Nephron progenitor cell (in vitro differentiated cells): Measurements from ENCODE around the gene PHACTR3.

Experiments
- DNase-seq: peaks from one replicate; pipeline ENCODE4 v3.0.0; 2021
- H3K27ac Mint-ChIP-seq: 2 replicates; pipeline ENCODE4 v1.8.0; 2021; ENCODE audit warnings: mild to moderate bottlenecking, moderate library complexity, mixed read lengths
- H3K27me3 Mint-ChIP-seq: 2 replicates; pipeline ENCODE4 v1.8.0; 2021; ENCODE audit warnings: mild to moderate bottlenecking, low read depth, mixed read lengths; ENCODE audit not compliant: poor library complexity
- H3K36me3 Mint-ChIP-seq: 2 replicates; pipeline ENCODE4 v1.8.0; 2021; ENCODE audit warnings: low read depth, mixed read lengths
- H3K4me1 Mint-ChIP-seq: 2 replicates; pipeline ENCODE4 v1.8.0; 2021; ENCODE audit warnings: mixed read lengths
- H3K4me3 Mint-ChIP-seq: 2 replicates; pipeline ENCODE4 v1.8.0; 2021; ENCODE audit warnings: mild to moderate bottlenecking, moderate library complexity, mixed read lengths
- H3K9me3 Mint-ChIP-seq: 2 replicates; pipeline ENCODE4 v1.8.0; 2021; ENCODE audit warnings: mild to moderate bottlenecking, moderate library complexity, mixed read lengths
- TF ChIP-seq, protein P1 (sequence below): fragments of 200-600 bp; sonication (generic); IDR thresholded peaks from 2 replicates; pipeline ENCODE4 v1.5.0; 2021; ENCODE audit warnings: antibody characterized with exemption

PHACTR3 gene

DNA sequence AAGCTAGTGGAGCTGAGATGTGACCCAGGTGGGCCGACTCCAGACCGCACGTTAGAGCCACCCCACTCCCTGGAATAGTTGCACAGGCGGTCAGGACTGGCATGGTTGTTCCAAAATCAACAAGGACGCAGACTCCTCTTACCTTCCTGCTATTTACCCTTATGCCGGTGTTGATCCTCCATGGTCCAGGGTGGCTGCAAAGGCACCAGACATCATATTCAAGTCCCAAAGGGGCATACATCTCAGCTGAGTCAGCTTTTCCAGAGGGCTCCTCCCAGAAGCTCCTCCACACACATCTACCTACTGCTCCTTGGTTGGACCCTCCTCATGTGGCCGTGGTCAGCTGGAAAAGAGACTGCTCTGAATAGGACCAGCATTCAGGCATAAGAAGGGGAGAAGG lies 216.9 kb downstream of the PHACTR3 start:
- Mint-ChIP-seq H3K27me3 (peaks cover 15% of the 10 kb centered on the region), H3K36me3 (no peaks in the 10 kb centered on the region), H3K27ac (no peak overlapping the region), H3K9me3 (peaks cover 74% of the 10 kb centered on the region), H3K4me3 (no peak overlapping the region), H3K4me1 (no peaks in the 10 kb centered on the region)
- TF ChIP-seq, protein P1, sequence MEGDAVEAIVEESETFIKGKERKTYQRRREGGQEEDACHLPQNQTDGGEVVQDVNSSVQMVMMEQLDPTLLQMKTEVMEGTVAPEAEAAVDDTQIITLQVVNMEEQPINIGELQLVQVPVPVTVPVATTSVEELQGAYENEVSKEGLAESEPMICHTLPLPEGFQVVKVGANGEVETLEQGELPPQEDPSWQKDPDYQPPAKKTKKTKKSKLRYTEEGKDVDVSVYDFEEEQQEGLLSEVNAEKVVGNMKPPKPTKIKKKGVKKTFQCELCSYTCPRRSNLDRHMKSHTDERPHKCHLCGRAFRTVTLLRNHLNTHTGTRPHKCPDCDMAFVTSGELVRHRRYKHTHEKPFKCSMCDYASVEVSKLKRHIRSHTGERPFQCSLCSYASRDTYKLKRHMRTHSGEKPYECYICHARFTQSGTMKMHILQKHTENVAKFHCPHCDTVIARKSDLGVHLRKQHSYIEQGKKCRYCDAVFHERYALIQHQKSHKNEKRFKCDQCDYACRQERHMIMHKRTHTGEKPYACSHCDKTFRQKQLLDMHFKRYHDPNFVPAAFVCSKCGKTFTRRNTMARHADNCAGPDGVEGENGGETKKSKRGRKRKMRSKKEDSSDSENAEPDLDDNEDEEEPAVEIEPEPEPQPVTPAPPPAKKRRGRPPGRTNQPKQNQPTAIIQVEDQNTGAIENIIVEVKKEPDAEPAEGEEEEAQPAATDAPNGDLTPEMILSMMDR, result no peak
- no peak for DNase-seq

DNA sequence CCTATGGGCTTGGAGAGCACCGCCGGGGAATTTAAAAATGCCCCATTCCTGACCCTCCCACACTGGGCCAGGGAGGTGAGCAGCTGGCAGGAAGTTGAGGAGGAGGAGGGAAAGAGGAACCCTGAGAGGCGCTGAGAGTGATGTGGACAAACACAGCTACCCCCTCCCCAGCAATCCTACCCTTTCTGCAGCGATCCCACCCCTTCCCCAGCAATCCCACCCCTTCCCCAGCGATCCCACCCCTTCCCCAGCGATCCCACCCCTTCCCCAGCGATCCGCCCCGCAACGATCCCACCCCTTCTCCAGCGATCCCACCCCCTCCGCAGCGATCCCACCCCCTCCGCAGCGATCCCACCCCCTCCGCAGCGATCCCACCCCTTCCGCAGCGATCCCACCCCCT lies 217.4 kb downstream of the PHACTR3 start:
- TF ChIP-seq, protein P1, result no peak
- Mint-ChIP-seq H3K9me3 (peaks cover 74% of the 10 kb centered on the region), H3K4me3 (no peak overlapping the region), H3K27ac (no peak overlapping the region), H3K27me3 (peaks cover 16% of the 10 kb centered on the region), H3K36me3 (no peaks in the 10 kb centered on the region), H3K4me1 (no peaks in the 10 kb centered on the region)
- no peak for DNase-seq

DNA sequence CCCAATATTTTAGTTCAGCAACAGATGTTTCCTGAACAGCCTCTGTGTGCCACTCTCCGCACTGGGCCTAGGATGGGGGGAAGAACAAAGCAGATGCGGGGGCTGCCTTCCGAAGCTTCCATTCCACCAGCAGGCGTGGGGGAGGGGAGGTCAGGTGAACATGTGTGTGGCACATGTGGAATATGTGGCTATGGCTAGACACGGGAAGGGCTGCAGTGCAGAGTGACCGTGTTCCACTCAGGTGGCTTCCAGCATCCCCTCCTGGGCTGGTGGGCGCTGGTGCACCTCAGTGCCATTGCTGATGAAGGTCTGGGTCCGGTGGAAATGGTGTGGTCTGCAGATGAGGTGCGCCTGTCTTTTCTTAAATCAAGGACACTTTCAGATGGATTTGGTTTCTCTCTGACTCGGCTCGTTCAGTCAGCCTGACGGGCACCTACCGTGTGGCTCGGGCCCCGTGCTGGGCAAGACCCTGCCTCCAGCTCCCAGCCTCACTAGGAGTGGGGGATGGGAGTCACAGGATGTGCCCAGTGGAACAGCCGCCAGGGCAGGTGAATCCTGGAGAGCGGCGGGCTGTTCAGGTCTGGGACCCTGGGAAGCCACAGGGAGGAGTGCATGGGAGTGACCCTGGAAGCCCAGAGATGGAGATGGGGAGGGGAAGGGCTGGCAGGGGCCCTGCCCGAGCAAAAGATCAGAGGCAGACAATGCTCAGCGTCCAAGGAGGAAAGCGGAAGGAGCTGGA lies 218.1 kb downstream of the PHACTR3 start:
- DNase-seq, result no peak
- Mint-ChIP-seq H3K27me3 (peaks cover 16% of the 10 kb centered on the region), H3K9me3 (peaks cover 76% of the 10 kb centered on the region), H3K36me3 (no peaks in the 10 kb centered on the region), H3K27ac (no peak overlapping the region), H3K4me3 (no peak overlapping the region), H3K4me1 (no peaks in the 10 kb centered on the region)
- TF ChIP-seq, protein P1, result no peak

DNA sequence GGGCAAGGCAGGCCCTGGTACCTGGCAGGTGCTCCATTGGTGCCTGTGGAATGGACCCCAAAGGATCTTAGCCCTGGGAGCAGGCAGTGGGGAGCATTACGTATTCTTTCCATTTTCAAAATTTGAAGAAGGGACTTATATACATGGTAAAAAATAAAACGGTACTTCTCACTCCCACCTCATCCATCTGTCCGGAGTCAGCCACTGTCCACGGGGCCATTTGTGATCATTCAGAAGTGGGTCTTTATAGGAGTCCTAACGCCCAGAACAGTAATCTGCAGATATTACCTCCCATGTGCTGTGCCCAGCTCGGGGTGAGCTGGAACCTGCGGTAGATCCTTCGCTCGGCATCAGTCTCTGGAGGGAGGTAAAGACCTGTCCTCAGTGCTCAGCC lies 218.7 kb downstream of the PHACTR3 start:
- Mint-ChIP-seq H3K9me3 (peaks cover 70% of the 10 kb centered on the region), H3K27me3 (peaks cover 16% of the 10 kb centered on the region), H3K36me3 (no peaks in the 10 kb centered on the region), H3K27ac (no peak overlapping the region), H3K4me1 (no peaks in the 10 kb centered on the region), H3K4me3 (no peak overlapping the region)
- TF ChIP-seq, protein P1, result no peak
- DNase-seq, result no peak

DNA sequence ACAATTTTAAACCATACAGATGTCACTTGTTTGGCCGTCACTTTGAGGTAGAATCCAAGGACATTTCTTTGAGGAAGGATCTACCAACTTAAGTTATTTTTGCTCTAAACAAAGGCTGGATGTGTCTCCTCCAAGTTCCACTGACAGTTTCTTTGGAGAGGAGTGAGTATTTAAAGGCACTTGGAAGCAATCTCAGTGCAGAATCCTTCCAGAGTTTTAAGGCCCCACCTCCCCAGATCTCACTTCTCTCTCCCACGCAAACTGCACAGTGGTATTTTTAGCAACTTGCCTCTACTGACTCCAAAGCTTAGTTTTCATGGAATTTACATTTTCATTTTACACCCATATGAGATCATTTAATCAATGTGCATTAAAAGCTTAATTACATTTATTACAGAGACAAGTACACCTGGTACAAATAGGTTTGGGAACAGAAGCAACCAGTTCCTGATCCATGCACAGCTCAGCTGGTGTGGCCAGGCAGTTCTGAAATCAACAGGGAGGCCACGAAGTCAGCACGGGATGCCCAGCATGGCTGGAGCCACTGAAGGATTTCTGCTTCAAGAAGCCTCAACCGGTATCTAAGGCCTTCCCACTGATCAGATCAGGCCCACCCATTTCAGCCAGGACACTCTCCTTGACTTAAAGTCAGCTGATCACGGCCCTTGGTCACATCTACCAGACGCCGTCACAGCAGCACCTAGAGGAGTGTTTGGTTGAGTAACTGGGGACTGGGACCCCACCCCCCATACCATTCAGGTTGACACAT lies 219.3 kb downstream of the PHACTR3 start:
- Mint-ChIP-seq H3K27me3 (peaks cover 21% of the 10 kb centered on the region), H3K27ac (no peak overlapping the region), H3K4me1 (no peaks in the 10 kb centered on the region)

More for the DNA sequence above, 219.3 kb downstream of the PHACTR3 start:
- TF ChIP-seq, protein P1, result no peak
- no peaks in the 10 kb centered on the region for H3K36me3 Mint-ChIP-seq
- peaks cover 71% of the 10 kb centered on the region for H3K9me3 Mint-ChIP-seq
- H3K4me3 Mint-ChIP-seq, result no peak overlapping the region
- DNase-seq, result no peak
